GM03348 (cell line): Measurements from ENCODE around the gene MMP26.
"Not testable (repeated sequence)": the region's sequence is repeated elsewhere in the genome, so short reads cannot be mapped to it uniquely, and the experiment has no call there.

Source experiments
- DNase-seq: peaks from one replicate; pipeline ENCODE4 v3.0.0; 2012; ENCODE audit warnings: low spot score

Gene MMP26

GRCh38 chr11:4722616-4723534 is 18.3 kb downstream of the MMP26 start:
- DNase-seq = not testable (repeated sequence)

DNA sequence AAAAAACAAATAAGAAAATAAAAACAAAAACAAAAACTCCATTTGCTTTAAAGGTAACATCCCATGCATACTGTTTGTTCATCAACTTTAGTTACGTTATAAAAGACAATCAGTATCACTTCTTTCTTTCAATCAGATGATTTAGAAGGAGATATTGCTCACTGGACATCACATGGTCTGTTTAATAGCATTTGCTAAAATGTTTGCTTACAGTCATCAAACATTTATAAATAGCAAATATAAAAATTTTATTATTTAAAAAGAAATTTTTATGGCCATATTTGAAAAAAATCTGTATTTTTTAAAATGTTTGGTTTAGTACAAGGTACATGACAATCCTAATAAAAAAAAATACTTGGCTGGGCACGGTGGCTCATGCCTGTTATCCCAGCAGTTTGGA is 22.6 kb downstream of the MMP26 start:
- DNase-seq = no peak

GRCh38 chr11:4740735-4741134 is 36.2 kb downstream of the MMP26 start:
- DNase-seq = no peak

DNA sequence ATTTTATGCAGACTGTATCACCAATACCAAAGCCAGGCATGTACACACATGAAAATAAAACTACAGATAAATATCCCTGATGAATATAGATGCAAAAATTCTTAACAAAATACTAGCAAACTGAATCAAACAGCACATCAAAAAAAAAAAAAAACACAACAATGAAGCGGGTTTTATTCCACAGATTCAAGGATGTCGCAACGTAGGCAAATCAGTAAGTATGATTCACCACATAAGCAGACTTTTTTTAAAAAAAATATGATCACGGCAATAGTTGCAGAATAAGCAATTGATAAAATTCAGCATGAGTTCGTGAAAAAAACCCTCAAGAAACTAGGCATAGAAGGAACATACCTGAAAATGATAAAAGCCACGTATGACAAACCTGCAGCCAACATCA is 43.9 kb downstream of the MMP26 start:
- DNase-seq = no peak

- no peak for DNase-seq
These were observed 46.6 kb downstream of the MMP26 start for GRCh38 chr11:4751201-4751600.
